HG02759 (cell line): ENCODE data around the gene GDPD3.
"Not testable (repeated sequence)": the region's sequence is repeated elsewhere in the genome, so short reads cannot be mapped to it uniquely, and the experiment has no call there.

Source experiments
- ATAC-seq: cut with Tn5 transposase; IDR thresholded peaks from one replicate; pipeline ENCODE4 v1.9.1; 2021; ENCODE audit warnings: mild to moderate bottlenecking, moderate library complexity; ENCODE audit not compliant: unreplicated experiment

The GDPD3 gene

GRCh38 chr16:30113031-30113710, at the start of gene GDPD3:
TSS of gene GDPD3 (minus strand) at chr16:30113537. CDS start at chr16:30113478, 59 bp downstream.
- no peak for ATAC-seq

- no peak for ATAC-seq
These were observed 43.9 kb upstream of the GDPD3 start for GRCh38 chr16:30157214-30157613.

- no peak for ATAC-seq
These were observed 41.9 kb upstream of the GDPD3 start for GRCh38 chr16:30155188-30155587.

- no peak for ATAC-seq
These were observed 39.2 kb upstream of the GDPD3 start for GRCh38 chr16:30152517-30152916.

- no peak for ATAC-seq
These were observed 37.8 kb upstream of the GDPD3 start for GRCh38 chr16:30151091-30151490.

- ATAC-seq: no peak
These were observed 36.1 kb upstream of the GDPD3 start for GRCh38 chr16:30149250-30149930.

- no peak for ATAC-seq
These were observed 34.6 kb upstream of the GDPD3 start for GRCh38 chr16:30147843-30148510.

- ATAC-seq: no peak
These were observed 32.3 kb upstream of the GDPD3 start for GRCh38 chr16:30145657-30146056.

- no peak for ATAC-seq
These were observed 31.6 kb upstream of the GDPD3 start for GRCh38 chr16:30144917-30145316.

- ATAC-seq: no peak
These were observed 30.7 kb upstream of the GDPD3 start for GRCh38 chr16:30144017-30144416.

GRCh38 chr16:30143347-30143702, 30.0 kb upstream of the GDPD3 start:
- no peak for ATAC-seq

GRCh38 chr16:30142672-30143346, 29.5 kb upstream of the GDPD3 start:
- no peak for ATAC-seq

- no peak for ATAC-seq
These were observed 28.4 kb upstream of the GDPD3 start for GRCh38 chr16:30141750-30142149.

GRCh38 chr16:30139583-30140481, 26.5 kb upstream of the GDPD3 start:
- no peak for ATAC-seq

GRCh38 chr16:30137897-30138296, 24.6 kb upstream of the GDPD3 start:
- ATAC-seq: no peak

- no peak for ATAC-seq
These were observed 23.8 kb upstream of the GDPD3 start for GRCh38 chr16:30136971-30137605.

GRCh38 chr16:30132591-30132990, 19.3 kb upstream of the GDPD3 start:
- no peak for ATAC-seq

GRCh38 chr16:30131869-30132475, 18.6 kb upstream of the GDPD3 start:
- ATAC-seq: no peak

GRCh38 chr16:30127993-30128392, 14.7 kb upstream of the GDPD3 start:
- no peak for ATAC-seq

- ATAC-seq: not testable (repeated sequence)
These were observed 12.4 kb upstream of the GDPD3 start for GRCh38 chr16:30125690-30126089.
